Measurements from ENCODE around the gene TMEM45A. TPM values are rescaled to one million over a fixed set of nuclear protein-coding genes. Genes with fewer than 3 reads are reported as not detected.

The TMEM45A gene
- polyA plus RNA-seq, 1 donor from 2014 or later = 2.4 TPM

GRCh38 chr3:100480081-100480480 is 12.3 kb upstream of the TMEM45A start:
- no peaks in the 10 kb centered on the region for H3F3A ChIP-seq (ENCODE audit: insufficient read depth, low read length, poor library complexity, severe bottlenecking)
- H3K27me3 ChIP-seq (ENCODE audit: insufficient read depth, low read depth, low read length) = no peaks in the 10 kb centered on the region
- H3K4me2 ChIP-seq (ENCODE audit: low read length) = no peak overlapping the region
- no peak overlapping the region for H3K9ac ChIP-seq (ENCODE audit: low read length)
- H2AFZ ChIP-seq (ENCODE audit: low read depth, low read length) = no peak overlapping the region
- no peaks in the 10 kb centered on the region for H4K20me1 ChIP-seq (ENCODE audit: insufficient read depth)
- H3K9me3 ChIP-seq (ENCODE audit: low read length) = no peaks in the 10 kb centered on the region
- H3K27ac ChIP-seq (ENCODE audit: low read length) = no peak overlapping the region
- H3K4me3 ChIP-seq (ENCODE audit: low read length) = no peak overlapping the region
- H3K9me2 ChIP-seq (ENCODE audit: insufficient read depth, low read length) = no peaks in the 10 kb centered on the region
- no peak for TF ChIP-seq EP300 (conservative IDR thresholded peaks at IDR 0.05; ENCODE audit: poor library complexity, severe bottlenecking)
- no peak for TF ChIP-seq TAF1 (IDR thresholded peaks at IDR 0.05; ENCODE audit: low read depth)
- TF ChIP-seq REST (IDR thresholded peaks at IDR 0.05; ENCODE audit: borderline replicate concordance) = no peak
- no peak for TF ChIP-seq SMC3 (conservative IDR thresholded peaks at IDR 0.05; ENCODE audit: poor library complexity)
- no peak for TF ChIP-seq RAD21 (conservative IDR thresholded peaks at IDR 0.05)
- no peak for TF ChIP-seq MXI1 (conservative IDR thresholded peaks at IDR 0.05; ENCODE audit: poor library complexity, severe bottlenecking)
- TF ChIP-seq CTCF (IDR thresholded peaks at IDR 0.05; ENCODE audit: poor library complexity, severe bottlenecking) = no peak
- no peak for TF ChIP-seq EZH2 (IDR thresholded peaks at IDR 0.05; ENCODE audit: borderline replicate concordance, insufficient read depth, low read length, poor library complexity, severe bottlenecking)
- no peak for TF ChIP-seq POLR2AphosphoS5 (IDR thresholded peaks at IDR 0.05)
- no peaks in the 10 kb centered on the region for H3K36me3 ChIP-seq (ENCODE audit: insufficient read depth, low read length)
- no peaks in the 10 kb centered on the region for H3K79me2 ChIP-seq (replicated peaks; ENCODE audit: insufficient read depth, low read length)

- H3K27ac ChIP-seq (ENCODE audit: low read length) = no peak overlapping the region
- H3K4me2 ChIP-seq (ENCODE audit: low read length) = no peak overlapping the region
- H2AFZ ChIP-seq (ENCODE audit: low read depth, low read length) = no peak overlapping the region
- no peaks in the 10 kb centered on the region for H3K27me3 ChIP-seq (ENCODE audit: insufficient read depth, low read depth, low read length)
- no peak overlapping the region for H3K9ac ChIP-seq (ENCODE audit: low read length)
- no peaks in the 10 kb centered on the region for H3K9me3 ChIP-seq (ENCODE audit: low read length)
- no peaks in the 10 kb centered on the region for H3K36me3 ChIP-seq (ENCODE audit: insufficient read depth, low read length)
- TF ChIP-seq CTCF (IDR thresholded peaks at IDR 0.05; ENCODE audit: poor library complexity, severe bottlenecking) = no peak
- no peak for TF ChIP-seq TAF1 (IDR thresholded peaks at IDR 0.05; ENCODE audit: low read depth)
- no peak for TF ChIP-seq RAD21 (conservative IDR thresholded peaks at IDR 0.05)
- no peak for TF ChIP-seq REST (IDR thresholded peaks at IDR 0.05; ENCODE audit: borderline replicate concordance)
- H3K79me2 ChIP-seq (replicated peaks; ENCODE audit: insufficient read depth, low read length) = no peaks in the 10 kb centered on the region
- no peaks in the 10 kb centered on the region for H3K9me2 ChIP-seq (ENCODE audit: insufficient read depth, low read length)
- no peak overlapping the region for H3K4me3 ChIP-seq (ENCODE audit: low read length)
- H4K20me1 ChIP-seq (ENCODE audit: insufficient read depth) = no peaks in the 10 kb centered on the region
- H3F3A ChIP-seq (ENCODE audit: insufficient read depth, low read length, poor library complexity, severe bottlenecking) = no peaks in the 10 kb centered on the region
These were observed 10.2 kb upstream of the TMEM45A start for GRCh38 chr3:100482176-100482575.

All from neural cell (in vitro differentiated cells).